ENCODE results near the gene SMIM5.

SMIM5 gene

DNA sequence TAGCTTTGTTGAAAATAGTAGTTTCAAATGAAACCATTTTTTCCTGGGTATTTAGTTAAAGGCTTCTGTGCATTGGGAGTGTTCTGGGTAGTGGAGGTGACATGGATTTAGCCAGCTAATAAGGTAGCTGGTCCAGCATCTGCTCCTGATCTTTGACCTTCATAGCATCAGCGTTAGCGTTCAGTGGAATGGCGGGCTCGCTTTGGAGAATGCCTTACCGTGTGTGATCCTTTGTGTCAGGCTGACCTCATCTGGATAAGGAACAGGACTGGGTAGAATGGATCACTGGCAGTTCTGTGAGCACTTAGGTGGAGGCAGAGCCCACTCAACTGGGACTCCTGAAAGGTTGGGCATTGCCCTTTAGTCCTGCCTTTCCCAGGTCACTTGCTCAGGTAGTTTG, 37.6 kb downstream of the SMIM5 start:
- TF ChIP-seq CTCF (IDR thresholded peaks at IDR 0.05; ENCODE audit: extremely low read depth, insufficient read depth, missing control alignments): no peak
- in situ Hi-C loops (cut with MboI; ENCODE audit: low pct_unique_long_range_greater_than_20kb, low sequenced_read_pairs, unreplicated experiment): loop anchor here (10.0 kb wide), 1 partner anchor 74 kb away; no protein-coding TSS in a partner anchor
- DNase-seq (ENCODE audit: low spot score): no peak

GRCh38 chr17:75672011-75672410, 38.8 kb downstream of the SMIM5 start:
- DNase-seq (ENCODE audit: low spot score): no peak
- in situ Hi-C loops (cut with MboI; ENCODE audit: low pct_unique_long_range_greater_than_20kb, low sequenced_read_pairs, unreplicated experiment): loop anchor here (10.0 kb wide), 1 partner anchor 73 kb away; no protein-coding TSS in a partner anchor
- TF ChIP-seq CTCF (IDR thresholded peaks at IDR 0.05; ENCODE audit: extremely low read depth, insufficient read depth, missing control alignments): no peak

GRCh38 chr17:75673487-75673886, 40.3 kb downstream of the SMIM5 start:
- no peak for DNase-seq (ENCODE audit: low spot score)
- in situ Hi-C loops (cut with MboI; ENCODE audit: low pct_unique_long_range_greater_than_20kb, low sequenced_read_pairs, unreplicated experiment): loop anchor here (10.0 kb wide), 1 partner anchor 71 kb away; no protein-coding TSS in a partner anchor
- TF ChIP-seq CTCF (IDR thresholded peaks at IDR 0.05; ENCODE audit: extremely low read depth, insufficient read depth, missing control alignments): no peak

DNA sequence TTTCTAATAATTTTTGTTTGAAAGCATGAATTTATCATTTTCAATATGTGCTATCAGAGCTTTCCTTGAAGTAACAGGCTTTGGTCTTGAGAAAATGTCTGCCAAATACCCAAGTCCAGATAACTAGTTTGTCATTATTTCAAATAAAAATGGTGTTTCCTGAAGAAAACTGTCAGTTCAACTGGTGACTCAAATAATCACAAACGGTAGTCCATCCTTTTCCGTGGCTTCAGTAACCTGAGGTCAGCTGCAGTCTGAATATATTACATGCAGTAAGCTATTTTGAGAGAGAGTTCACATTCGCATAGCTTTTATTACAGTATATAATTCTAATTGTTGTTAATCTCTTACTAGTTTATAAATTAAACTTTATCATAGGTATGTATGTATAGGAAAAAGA, 43.2 kb downstream of the SMIM5 start:
- TF ChIP-seq CTCF (IDR thresholded peaks at IDR 0.05; ENCODE audit: extremely low read depth, insufficient read depth, missing control alignments): no peak
- DNase-seq (ENCODE audit: low spot score): no peak
- in situ Hi-C loops (cut with MboI; ENCODE audit: low pct_unique_long_range_greater_than_20kb, low sequenced_read_pairs, unreplicated experiment): loop anchor here (10.0 kb wide), 1 partner anchor 68 kb away; no protein-coding TSS in a partner anchor

DNA sequence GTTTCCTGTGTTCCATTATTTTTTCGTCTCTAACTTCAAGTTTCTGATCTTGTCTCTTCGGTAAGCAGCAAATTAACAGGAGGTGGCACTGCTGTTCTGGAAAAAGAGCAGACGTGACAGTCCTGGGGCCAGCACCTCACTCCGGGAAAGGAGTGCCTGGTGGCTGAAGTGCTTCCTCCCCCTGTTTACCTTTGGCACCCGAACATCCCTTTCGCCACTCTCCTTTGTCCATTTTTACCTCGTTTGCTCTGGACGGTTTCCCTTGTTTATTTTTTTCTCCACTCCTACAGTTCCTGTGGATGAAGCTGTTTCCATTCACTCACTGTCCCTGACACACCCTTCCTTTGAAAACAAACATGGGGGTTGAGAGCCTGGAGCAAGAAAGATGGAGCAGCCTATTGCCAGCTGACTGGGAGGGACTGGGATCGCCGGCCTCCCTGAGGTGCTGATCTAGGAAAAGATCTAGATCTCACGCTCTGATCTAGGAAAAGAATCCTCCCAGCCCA, 46.5 kb downstream of the SMIM5 start:
- no peak for DNase-seq (ENCODE audit: low spot score)
- TF ChIP-seq CTCF (IDR thresholded peaks at IDR 0.05; ENCODE audit: extremely low read depth, insufficient read depth, missing control alignments): no peak
- in situ Hi-C loops (cut with MboI; ENCODE audit: low pct_unique_long_range_greater_than_20kb, low sequenced_read_pairs, unreplicated experiment): loop anchor here (10.0 kb wide), 1 partner anchor 65 kb away; no protein-coding TSS in a partner anchor

DNA sequence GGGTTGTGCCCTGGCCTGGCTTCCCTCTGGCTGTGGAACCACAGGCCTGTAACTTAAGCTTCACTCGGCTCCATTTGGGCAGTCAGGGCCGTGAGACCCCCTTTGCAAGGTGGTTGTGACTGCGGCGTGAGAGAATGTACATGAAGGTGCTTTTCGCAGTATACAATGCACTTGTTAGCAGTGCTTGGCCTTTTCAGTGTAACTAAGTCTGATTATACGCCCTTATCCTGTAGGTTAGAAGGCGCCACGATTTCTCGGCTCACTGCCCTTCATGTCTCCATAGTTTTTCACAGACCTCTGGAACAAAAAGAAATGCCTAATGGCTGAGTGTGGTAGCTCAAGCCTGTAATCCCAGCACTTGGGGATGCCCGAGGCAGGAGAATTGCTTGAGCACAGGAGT, 47.2 kb downstream of the SMIM5 start:
- no peak for DNase-seq (ENCODE audit: low spot score)
- no peak for TF ChIP-seq CTCF (IDR thresholded peaks at IDR 0.05; ENCODE audit: extremely low read depth, insufficient read depth, missing control alignments)
- in situ Hi-C loops (cut with MboI; ENCODE audit: low pct_unique_long_range_greater_than_20kb, low sequenced_read_pairs, unreplicated experiment): no loop called here

All from GM13977 (cell line).